Caco-2 (cell line): ENCODE measurements around the gene CSMD2. TPM values are rescaled to one million over a fixed set of nuclear protein-coding genes. Genes with fewer than 3 reads are reported as not detected.

ENCODE experiments used
- BruUV-seq: library from RNA; stranded (reverse); fragments of 400-500 nt; replicated peaks from 2 replicates; lab custom pipeline; 2021; lab: Mats Ljungman, UMichigan
- CTCF ChIA-PET: fragments of 300-600 bp; sonication (Branson Sonifier 250); formaldehyde crosslinking; loops from one replicate; lab custom pipeline; 2022; ENCODE audit warnings: antibody characterized with exemption; lab: Charles Lee
- POLR2A ChIA-PET: fragments of 300-600 bp; sonication (Branson Sonifier 250); formaldehyde crosslinking; loops from one replicate; lab custom pipeline; 2022; ENCODE audit warnings: antibody characterized with exemption; lab: Charles Lee
- DNase-seq, 2 experiments: peaks; one replicate each; pipeline versions ENCODE4 v3.0.0 to v3.0.0-alpha.2; 2020 to 2022
- H3K27me3 ChIP-seq: replicated peaks from 2 replicates; pipeline ENCODE4 v1.6.0; 2011; ENCODE audit warnings: low read length; ENCODE audit not compliant: control insufficient read depth, insufficient read depth
- H3K36me3 ChIP-seq: 2 replicates; pipeline ENCODE4 v1.5.1; 2011; ENCODE audit warnings: low read length; ENCODE audit not compliant: control insufficient read depth, insufficient read depth
- H3K4me1 ChIP-seq: fragments of 250-450 bp; sonication (Bioruptor Pico); 2 replicates; pipeline ENCODE4 v1.5.1; 2020; ENCODE audit warnings: mild to moderate bottlenecking
- H3K4me3 ChIP-seq: 2 replicates; pipeline ENCODE4 v1.5.1; 2011; ENCODE audit warnings: low read depth, mild to moderate bottlenecking, control low read depth, low read length
- H3K9me3 ChIP-seq: fragments of 250-450 bp; sonication (Bioruptor Pico); 2 replicates; pipeline ENCODE4 v1.5.1; 2020; ENCODE audit warnings: mild to moderate bottlenecking, moderate library complexity
- H3K27ac Mint-ChIP-seq: one replicate; pipeline ENCODE4 v1.8.0; 2022; ENCODE audit warnings: mixed read lengths; ENCODE audit not compliant: unreplicated experiment
- H3K27me3 Mint-ChIP-seq: one replicate; pipeline ENCODE4 v1.8.0; 2022; ENCODE audit warnings: mixed read lengths; ENCODE audit not compliant: insufficient read depth, unreplicated experiment
- H3K36me3 Mint-ChIP-seq: one replicate; pipeline ENCODE4 v1.8.0; 2022; ENCODE audit warnings: mild to moderate bottlenecking, mixed read lengths; ENCODE audit not compliant: insufficient read depth, unreplicated experiment
- H3K4me1 Mint-ChIP-seq: one replicate; pipeline ENCODE4 v1.8.0; 2022; ENCODE audit warnings: low read depth, mixed read lengths; ENCODE audit not compliant: unreplicated experiment
- H3K4me3 Mint-ChIP-seq: one replicate; pipeline ENCODE4 v1.8.0; 2022; ENCODE audit warnings: mild to moderate bottlenecking, moderate library complexity, mixed read lengths; ENCODE audit not compliant: unreplicated experiment
- H3K9me3 Mint-ChIP-seq: one replicate; pipeline ENCODE4 v1.8.0; 2022; ENCODE audit warnings: mixed read lengths; ENCODE audit not compliant: unreplicated experiment
- intact Hi-C: fragments of 100-400 bp; cut with micrococcal nuclease; formaldehyde crosslinking; loops from one replicate; pipeline ENCODE4 v1.10.0; 2022; ENCODE audit not compliant: unreplicated experiment
- total RNA-seq: library from RNA; stranded (reverse); gene quantifications from 2 replicates; pipeline ENCODE4 v1.2.3, GENCODE V29; 2022
- TF ChIP-seq, protein P1 (sequence below), 2 experiments: fragments of 200-600 bp in 1 of 2; IDR thresholded peaks; 1 replicate in 1 of 2; 2 replicates in 1 of 2; pipeline versions ENCODE4 v1.5.1 to v1.8.0; 2011 to 2022; ENCODE audit warnings: antibody characterized with exemption in 1 of 2, control low read depth in 1 of 2, inconsistent platforms in 1 of 2, low read depth in 1 of 2, low read length in 1 of 2, mild to moderate bottlenecking in 1 of 2, moderate library complexity in 1 of 2; ENCODE audit not compliant: insufficient read depth in 1 of 2, severe bottlenecking in 1 of 2, unreplicated experiment in 1 of 2

Gene CSMD2
- total RNA-seq, 1 experiment from 2014 or later, result not detected

DNA sequence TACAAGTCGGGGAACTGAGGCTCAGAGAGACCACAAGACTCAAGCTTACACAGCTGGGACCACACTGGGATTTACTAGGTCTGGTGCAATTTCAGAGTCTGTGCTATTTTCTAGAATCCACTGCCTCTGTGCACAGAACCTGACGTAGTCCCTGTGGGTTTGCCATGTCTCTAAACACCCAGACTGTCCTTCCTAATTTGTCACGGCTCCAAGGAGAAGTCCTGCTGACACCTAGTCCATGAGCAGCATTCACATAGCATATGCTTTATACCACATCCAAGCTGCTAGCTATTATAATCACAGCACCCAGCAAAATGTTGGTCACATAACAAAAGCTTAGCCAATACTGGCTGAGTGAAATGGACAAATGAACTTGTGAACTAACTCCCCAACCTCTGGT is 380.2 kb downstream of the CSMD2 start:
- Mint-ChIP-seq H3K27ac (no peak overlapping the region), H3K27me3 (peaks cover 12% of the 10 kb centered on the region), H3K4me1 (no peaks in the 10 kb centered on the region), H3K4me3 (no peak overlapping the region), H3K36me3 (no peaks in the 10 kb centered on the region), H3K9me3 (no peaks in the 10 kb centered on the region)
- TF ChIP-seq, protein P1, sequence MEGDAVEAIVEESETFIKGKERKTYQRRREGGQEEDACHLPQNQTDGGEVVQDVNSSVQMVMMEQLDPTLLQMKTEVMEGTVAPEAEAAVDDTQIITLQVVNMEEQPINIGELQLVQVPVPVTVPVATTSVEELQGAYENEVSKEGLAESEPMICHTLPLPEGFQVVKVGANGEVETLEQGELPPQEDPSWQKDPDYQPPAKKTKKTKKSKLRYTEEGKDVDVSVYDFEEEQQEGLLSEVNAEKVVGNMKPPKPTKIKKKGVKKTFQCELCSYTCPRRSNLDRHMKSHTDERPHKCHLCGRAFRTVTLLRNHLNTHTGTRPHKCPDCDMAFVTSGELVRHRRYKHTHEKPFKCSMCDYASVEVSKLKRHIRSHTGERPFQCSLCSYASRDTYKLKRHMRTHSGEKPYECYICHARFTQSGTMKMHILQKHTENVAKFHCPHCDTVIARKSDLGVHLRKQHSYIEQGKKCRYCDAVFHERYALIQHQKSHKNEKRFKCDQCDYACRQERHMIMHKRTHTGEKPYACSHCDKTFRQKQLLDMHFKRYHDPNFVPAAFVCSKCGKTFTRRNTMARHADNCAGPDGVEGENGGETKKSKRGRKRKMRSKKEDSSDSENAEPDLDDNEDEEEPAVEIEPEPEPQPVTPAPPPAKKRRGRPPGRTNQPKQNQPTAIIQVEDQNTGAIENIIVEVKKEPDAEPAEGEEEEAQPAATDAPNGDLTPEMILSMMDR (IDR thresholded peaks at IDR 0.05; ENCODE audit: insufficient read depth in 1 of 2, low read depth in 1 of 2, low read length in 1 of 2, severe bottlenecking in 1 of 2, unreplicated experiment in 1 of 2), result no peak
- no peaks in the 10 kb centered on the region for H3K4me1 ChIP-seq
- H3K4me3 ChIP-seq, result no peak overlapping the region
- H3K9me3 ChIP-seq, result no peaks in the 10 kb centered on the region
- H3K36me3 ChIP-seq, result no peaks in the 10 kb centered on the region
- no TSS peak for BruUV-seq
- CTCF ChIA-PET, result no interaction called here
- intact Hi-C loops, result no loop called here
- POLR2A ChIA-PET, result no interaction called here
- H3K27me3 ChIP-seq, result no peaks in the 10 kb centered on the region
- DNase-seq, result no peak

DNA sequence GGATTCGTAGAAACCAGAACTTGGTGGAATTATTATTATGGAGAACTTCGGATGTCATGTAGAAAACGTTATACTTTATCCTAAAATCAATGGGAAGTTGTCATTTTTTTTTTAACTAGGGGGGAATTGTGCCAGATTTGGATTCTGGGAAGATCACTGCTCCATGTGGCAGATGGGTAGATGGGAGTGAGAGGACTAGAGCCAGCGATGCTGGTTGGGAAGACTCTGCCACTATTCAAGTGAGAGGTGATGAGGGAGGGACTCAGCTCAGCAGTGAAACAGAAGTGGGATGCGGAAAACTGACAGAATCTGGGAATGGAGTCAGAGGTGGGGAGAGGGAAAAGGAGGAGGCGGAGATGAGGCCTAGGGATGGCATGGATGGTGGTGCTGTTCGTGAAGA is 382.3 kb downstream of the CSMD2 start:
- no peaks in the 10 kb centered on the region for H3K27me3 ChIP-seq
- no peaks in the 10 kb centered on the region for H3K9me3 ChIP-seq
- Mint-ChIP-seq H3K27me3 (peaks cover 15% of the 10 kb centered on the region), H3K27ac (no peak overlapping the region), H3K36me3 (no peaks in the 10 kb centered on the region), H3K4me3 (no peak overlapping the region), H3K4me1 (no peaks in the 10 kb centered on the region), H3K9me3 (no peaks in the 10 kb centered on the region)
- no peak for DNase-seq
- TF ChIP-seq, protein P1 (IDR thresholded peaks at IDR 0.05; ENCODE audit: insufficient read depth in 1 of 2, low read depth in 1 of 2, low read length in 1 of 2, severe bottlenecking in 1 of 2, unreplicated experiment in 1 of 2), result no peak
- POLR2A ChIA-PET, result no interaction called here
- CTCF ChIA-PET, result no interaction called here
- no peak overlapping the region for H3K4me3 ChIP-seq
- no peaks in the 10 kb centered on the region for H3K4me1 ChIP-seq
- H3K36me3 ChIP-seq, result no peaks in the 10 kb centered on the region
- intact Hi-C loops, result no loop called here
- BruUV-seq, result no TSS peak

- H3K9me3 ChIP-seq, result no peaks in the 10 kb centered on the region
- intact Hi-C loops, result no loop called here
- H3K9me3 Mint-ChIP-seq, result no peaks in the 10 kb centered on the region
- no peak overlapping the region for H3K4me3 ChIP-seq
- H3K4me1 ChIP-seq, result no peaks in the 10 kb centered on the region
- H3K27ac Mint-ChIP-seq, result no peak overlapping the region
- H3K36me3 Mint-ChIP-seq, result no peaks in the 10 kb centered on the region
- no TSS peak for BruUV-seq
- H3K27me3 Mint-ChIP-seq, result peaks cover 15% of the 10 kb centered on the region
- CTCF ChIA-PET, result no interaction called here
- no peak for DNase-seq
- H3K27me3 ChIP-seq, result no peaks in the 10 kb centered on the region
- no peaks in the 10 kb centered on the region for H3K36me3 ChIP-seq
- H3K4me1 Mint-ChIP-seq, result no peaks in the 10 kb centered on the region
- TF ChIP-seq, protein P1 (IDR thresholded peaks at IDR 0.05; ENCODE audit: insufficient read depth in 1 of 2, low read depth in 1 of 2, low read length in 1 of 2, severe bottlenecking in 1 of 2, unreplicated experiment in 1 of 2), result no peak
- POLR2A ChIA-PET, result no interaction called here
- no peak overlapping the region for H3K4me3 Mint-ChIP-seq
Measured at GRCh38 chr1:33781652-33782051, 383.4 kb downstream of the CSMD2 start.
